Bronchus fibroblast of lung (primary cell): Measurements from ENCODE around the gene SNX9. TPM values are rescaled to one million over a fixed set of nuclear protein-coding genes. Genes with fewer than 3 reads are reported as not detected.

ENCODE experiments used
- total RNA-seq: library from RNA; depleted of rRNA; stranded (reverse); fragments of >200 nt; gene quantifications from 2 replicates; pipeline ENCODE4 v1.2.3, GENCODE V29; 2015

SNX9 gene
- total RNA-seq: 29.1 TPM in 2 replicates

GRCh38 chr6:157823001-157823527 is at the start of gene SNX9:
TSS of gene SNX9 (plus strand) at chr6:157823246. CDS start at chr6:157823435, 189 bp downstream.

GRCh38 chr6:157981395-157982101 is 158.5 kb downstream of the SNX9 start, which contains the start of gene SYNJ2:
TSS of gene SYNJ2 (plus strand) at chr6:157981863. CDS start at chr6:157981962, 99 bp downstream.

Other genes starting within 250 kb of the SNX9 start
- 12.4 and 12.8 TPM in 2 replicates for gene SYNJ2, start 158.6 kb downstream of the SNX9 start, total RNA-seq